Choroid plexus epithelial cell (primary cell): ENCODE data around the gene MTO1.

Experiments used
- DNase-seq: peaks from one replicate; pipeline ENCODE4 v3.0.0-alpha.2; 2010; ENCODE audit warnings: low read depth
- H3K4me3 ChIP-seq: 2 replicates; pipeline ENCODE4 v1.5.1; 2011; ENCODE audit warnings: low read depth, mild to moderate bottlenecking, control low read depth, low read length, moderate library complexity
- TF ChIP-seq, protein P1 (sequence below): conservative IDR thresholded peaks from 2 replicates; pipeline ENCODE4 v1.5.1; 2011; ENCODE audit warnings: low read depth, mild to moderate bottlenecking, control low read depth, inconsistent platforms, low read length, moderate library complexity

Gene MTO1

GRCh38 chr6:73461537-73462350 lies at the start of gene MTO1:
Gene MTO1, plus strand, starts transcription at chr6:73461737. Its CDS starts 118 bp downstream, at chr6:73461855.
- peak within 1 kb of the TSS; percentile 98 for H3K4me3 ChIP-seq
- DNase-seq: peak; percentile 93
- TF ChIP-seq, protein P1, sequence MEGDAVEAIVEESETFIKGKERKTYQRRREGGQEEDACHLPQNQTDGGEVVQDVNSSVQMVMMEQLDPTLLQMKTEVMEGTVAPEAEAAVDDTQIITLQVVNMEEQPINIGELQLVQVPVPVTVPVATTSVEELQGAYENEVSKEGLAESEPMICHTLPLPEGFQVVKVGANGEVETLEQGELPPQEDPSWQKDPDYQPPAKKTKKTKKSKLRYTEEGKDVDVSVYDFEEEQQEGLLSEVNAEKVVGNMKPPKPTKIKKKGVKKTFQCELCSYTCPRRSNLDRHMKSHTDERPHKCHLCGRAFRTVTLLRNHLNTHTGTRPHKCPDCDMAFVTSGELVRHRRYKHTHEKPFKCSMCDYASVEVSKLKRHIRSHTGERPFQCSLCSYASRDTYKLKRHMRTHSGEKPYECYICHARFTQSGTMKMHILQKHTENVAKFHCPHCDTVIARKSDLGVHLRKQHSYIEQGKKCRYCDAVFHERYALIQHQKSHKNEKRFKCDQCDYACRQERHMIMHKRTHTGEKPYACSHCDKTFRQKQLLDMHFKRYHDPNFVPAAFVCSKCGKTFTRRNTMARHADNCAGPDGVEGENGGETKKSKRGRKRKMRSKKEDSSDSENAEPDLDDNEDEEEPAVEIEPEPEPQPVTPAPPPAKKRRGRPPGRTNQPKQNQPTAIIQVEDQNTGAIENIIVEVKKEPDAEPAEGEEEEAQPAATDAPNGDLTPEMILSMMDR: no peak

DNA sequence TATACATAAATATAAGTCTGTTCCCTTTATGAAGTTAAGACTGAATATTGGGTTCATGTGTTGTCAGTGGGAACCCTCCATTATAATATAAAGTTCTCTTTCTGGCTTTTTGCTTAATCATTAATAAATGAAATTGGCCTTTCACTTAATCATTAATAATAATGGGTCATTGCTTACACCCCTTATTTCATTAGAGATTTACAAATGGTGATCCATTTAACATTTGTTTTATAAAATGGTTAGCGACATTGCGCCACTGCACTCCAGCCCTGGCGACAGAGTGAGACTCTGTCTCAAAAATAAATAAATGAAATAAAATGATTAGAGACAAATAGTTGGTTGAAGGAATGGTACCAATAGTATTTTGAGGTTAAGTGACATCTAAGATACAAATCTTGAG lies 48.4 kb upstream of the MTO1 start:
- TF ChIP-seq, protein P1: no peak
- no peak for DNase-seq
- no peak overlapping the region for H3K4me3 ChIP-seq

DNA sequence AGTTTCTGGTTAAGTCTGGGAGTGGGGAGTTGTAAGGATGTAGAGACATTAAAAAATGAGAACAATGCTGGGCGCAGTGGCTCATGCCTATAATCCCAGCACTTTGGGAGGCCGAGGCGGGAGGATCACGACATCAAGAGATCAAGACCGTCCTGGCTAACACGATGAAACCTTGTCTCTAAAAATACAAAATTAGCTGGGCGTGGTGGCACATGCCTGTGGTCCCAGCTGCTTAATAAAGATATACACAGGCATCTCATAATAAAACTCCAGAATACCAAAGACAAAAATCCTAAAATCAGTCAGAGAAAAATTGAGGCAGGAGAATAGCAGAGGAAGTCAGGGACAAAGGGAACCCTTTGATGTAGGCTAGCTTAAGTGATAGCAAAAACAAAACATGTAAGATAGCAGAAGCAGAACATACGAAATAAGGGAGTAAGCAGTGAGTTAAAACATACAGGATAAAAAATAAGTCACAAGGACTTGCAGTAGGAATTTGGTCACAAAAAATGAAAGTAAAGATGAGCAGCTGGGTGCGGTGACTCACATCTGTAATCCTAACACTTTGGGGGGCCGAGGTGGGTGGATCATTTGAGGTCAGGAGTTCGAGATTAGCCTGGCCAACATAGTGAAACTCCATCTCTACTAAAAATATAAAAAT lies 43.3 kb upstream of the MTO1 start:
- TF ChIP-seq, protein P1: no peak
- peak; percentile 50 for DNase-seq
- no peak overlapping the region for H3K4me3 ChIP-seq

- DNase-seq: no peak
- TF ChIP-seq, protein P1: no peak
- H3K4me3 ChIP-seq: no peak overlapping the region
Measured at GRCh38 chr6:73421534-73421933, 40.0 kb upstream of the MTO1 start.

- TF ChIP-seq, protein P1: no peak
- DNase-seq: no peak
- H3K4me3 ChIP-seq: no peak overlapping the region
Measured at GRCh38 chr6:73435236-73435635, 26.3 kb upstream of the MTO1 start.

DNA sequence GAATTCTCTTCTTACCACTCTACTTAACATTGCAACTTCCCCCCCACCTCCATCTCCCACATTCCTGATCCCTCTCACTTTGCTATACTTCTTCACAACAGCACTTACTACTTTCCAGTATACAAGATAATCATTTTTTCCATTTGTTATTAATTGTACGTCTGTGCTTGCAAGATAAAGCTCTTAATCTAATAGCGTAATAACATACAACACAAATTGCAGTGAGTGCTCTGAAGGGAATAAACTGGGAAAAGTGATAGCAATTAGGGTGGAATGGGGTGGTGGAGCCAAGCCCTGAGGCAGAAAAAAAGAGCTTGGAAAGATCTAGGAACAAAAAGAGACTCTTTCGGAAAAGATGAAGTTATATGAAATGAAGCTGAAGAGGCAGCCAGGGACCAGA lies 18.0 kb upstream of the MTO1 start:
- DNase-seq: no peak
- TF ChIP-seq, protein P1: no peak
- H3K4me3 ChIP-seq: no peak overlapping the region
